HepG2 (cell line): Measurements from ENCODE around the gene KRTAP10-4. TPM values are rescaled to one million over a fixed set of nuclear protein-coding genes. Genes with fewer than 3 reads are reported as not detected.

ENCODE experiments used
- ATAC-seq: fragments of 200-7000 bp; cut with Tn5 transposase; 3 replicates; pipeline ENCODE4 v1.9.1; 2020; ENCODE audit warnings: mild to moderate bottlenecking, moderate library complexity
- BruUV-seq: library from RNA; stranded (reverse); fragments of 400-500 nt; replicated peaks from 2 replicates; lab custom pipeline; 2021; lab: Mats Ljungman, UMichigan
- CTCF ChIA-PET: fragments of 300-600 bp; formaldehyde crosslinking; extraction: SDS; loops from one replicate; lab custom pipeline; 2021; ENCODE audit warnings: low total read pairs, inconsistent platforms, low intra/inter-chr PET ratio; lab: Yijun Ruan, JAX
- POLR2A ChIA-PET: fragments of 350-600 bp; sonication (Branson Sonifier 250); formaldehyde crosslinking; loops from one replicate; lab custom pipeline; 2020; ENCODE audit warnings: antibody characterized with exemption, inconsistent platforms; lab: Yijun Ruan, JAX
- DNase-seq: peaks from one replicate; pipeline ENCODE4 v3.0.0-alpha.2; 2015; ENCODE audit warnings: low spot score
- FAIRE-seq: peaks from 3 replicates; lab custom pipeline; 2011; peaks lifted over from hg19 to GRCh38; lab: Jason Lieb, UNC
- H2AFZ ChIP-seq: one replicate; pipeline ENCODE4 v1.6.1; 2011; ENCODE audit warnings: low read length, inconsistent platforms
- H3K27ac ChIP-seq: fragments of 300-600 bp; 3 replicates; pipeline ENCODE4 v1.8.0; 2011; ENCODE audit warnings: mixed run types, mild to moderate bottlenecking, mixed read lengths, low read length, inconsistent platforms; ENCODE audit not compliant: insufficient read depth; ENCODE audit errors: extremely low read length
- H3K27me3 ChIP-seq, 2 experiments: fragments of 200-600 bp in 1 of 2; 2 replicates in 1 of 2; 3 replicates in 1 of 2; pipeline versions ENCODE4 v1.6.0 to v1.8.0; 2011; ENCODE audit warnings: low read length in 2 of 2, mild to moderate bottlenecking in 2 of 2, moderate library complexity in 2 of 2, inconsistent platforms in 1 of 2; ENCODE audit not compliant: insufficient read depth in 2 of 2, control insufficient read depth in 1 of 2
- H3K36me3 ChIP-seq, 2 experiments: fragments of 200-600 bp in 1 of 2; replicated peaks in 1 of 2; 2 replicates in 1 of 2; 3 replicates in 1 of 2; pipeline versions ENCODE4 v1.5.1 to v1.8.0; 2011; ENCODE audit warnings: low read length in 2 of 2, inconsistent platforms in 1 of 2; ENCODE audit not compliant: insufficient read depth in 2 of 2, control insufficient read depth in 1 of 2
- H3K4me1 ChIP-seq: 2 replicates; pipeline ENCODE4 v1.5.1; 2012; ENCODE audit warnings: low read length, inconsistent platforms; ENCODE audit not compliant: insufficient read depth
- H3K4me2 ChIP-seq: 2 replicates; pipeline ENCODE4 v1.6.0; 2011; ENCODE audit warnings: low read depth, low read length, inconsistent platforms
- H3K4me3 ChIP-seq, 3 experiments: fragments of 200-600 bp in 1 of 3; sonication (generic), shearing (Covaris generic) in 1 of 3; replicated peaks in 1 of 3; 2 replicates each; pipeline ENCODE4 v1.5.1; 2011 to 2016; ENCODE audit warnings: low read length in 3 of 3, inconsistent platforms in 2 of 3, low read depth in 2 of 3, mild to moderate bottlenecking in 2 of 3, control low read depth in 1 of 3, mixed read lengths in 1 of 3; ENCODE audit not compliant: insufficient read depth in 1 of 3
- H3K79me2 ChIP-seq: one replicate; pipeline ENCODE4 v1.6.1; 2011; ENCODE audit warnings: low read length, inconsistent platforms; ENCODE audit not compliant: insufficient read depth
- H3K9ac ChIP-seq: 2 replicates; pipeline ENCODE4 v1.6.0; 2011; ENCODE audit warnings: mild to moderate bottlenecking, low read depth, low read length, inconsistent platforms; ENCODE audit not compliant: insufficient read depth
- H3K9me3 ChIP-seq: 2 replicates; pipeline ENCODE4 v1.5.1; 2012; ENCODE audit warnings: mild to moderate bottlenecking, low read length
- H4K20me1 ChIP-seq: 2 replicates; pipeline ENCODE4 v1.6.0; 2011; ENCODE audit warnings: inconsistent platforms, mild to moderate bottlenecking, low read length, moderate library complexity; ENCODE audit not compliant: insufficient read depth
- FOSL2 ChIP-seq: sonication (generic); formaldehyde crosslinking; IDR thresholded peaks from 2 replicates; pipeline ENCODE4 v1.4.0; 2020; ENCODE audit warnings: missing genetic modification reagents
- KDM2A ChIP-seq: sonication (generic); formaldehyde crosslinking; IDR thresholded peaks from 2 replicates; pipeline ENCODE4 v1.4.0; 2020; ENCODE audit warnings: low read depth, missing genetic modification reagents, borderline replicate concordance
- MAX ChIP-seq: IDR thresholded peaks from 2 replicates; pipeline ENCODE4 v1.6.1; 2012; ENCODE audit warnings: inconsistent platforms
- MNT ChIP-seq: fragments of 450-650 bp; IDR thresholded peaks from 2 replicates; pipeline ENCODE4 v1.6.1; 2016
- NR3C1 ChIP-seq: sonication (generic); formaldehyde crosslinking; IDR thresholded peaks from 2 replicates; pipeline ENCODE4 v1.4.0; 2020; ENCODE audit warnings: missing genetic modification reagents
- SAP130 ChIP-seq: IDR thresholded peaks from 2 replicates; pipeline ENCODE4 v1.6.1; 2016; ENCODE audit warnings: low read depth
- THAP7 ChIP-seq: sonication (generic); formaldehyde crosslinking; IDR thresholded peaks from 2 replicates; pipeline ENCODE4 v1.8.1; 2023; ENCODE audit warnings: mild to moderate bottlenecking, missing genetic modification reagents
- ZNF646 ChIP-seq: sonication (generic); formaldehyde crosslinking; IDR thresholded peaks from 2 replicates; pipeline ENCODE4 v1.9.0; 2021; ENCODE audit warnings: mild to moderate bottlenecking, missing genetic modification reagents
- ZNF687 ChIP-seq: sonication (generic); formaldehyde crosslinking; IDR thresholded peaks from 2 replicates; pipeline ENCODE4 v1.5.1; 2020; ENCODE audit warnings: mild to moderate bottlenecking, missing genetic modification reagents, moderate library complexity
- WGBS: methylation state at CpG from one replicate; pipeline ENCODE4 v1.1.6; 2017; ENCODE audit warnings: low lambda C conversion rate; 5-methylcytosine and 5-hydroxymethylcytosine counted together
- in situ Hi-C: cut with HindIII; loops from 2 replicates; pipeline ENCODE4 v1.10.0; 2017; ENCODE audit warnings: low pct_unique_long_range_greater_than_20kb; ENCODE audit not compliant: extremely low pct_ligation_motif_present
- intact Hi-C: fragments of 100-400 bp; cut with micrococcal nuclease; formaldehyde crosslinking; loops from one replicate; pipeline ENCODE4 v1.10.0; 2022; ENCODE audit not compliant: unreplicated experiment
- polyA plus RNA-seq, 8 experiments: library from polyadenylated mRNA; depleted of rRNA in 3 of 8; stranded (reverse) in 7 of 8; unstranded in 1 of 8; fragments of >200 nt; fragmentation: Illumina TruSeq in 4 of 8; extraction: Trizol in 4 of 8; gene quantifications; 2 replicates each; pipeline versions ENCODE4 v1.2.1 to v1.2.3, GENCODE V29; 2011 to 2016; ENCODE audit warnings: low read depth in 4 of 8, missing spikeins in 1 of 8, mixed read lengths in 1 of 8; ENCODE audit not compliant: insufficient read depth in 1 of 8
- total RNA-seq, 5 experiments: library from RNA; depleted of rRNA; stranded (reverse); fragments of >200 nt; fragmentation: Illumina TruSeq; extraction: Trizol; gene quantifications; 2 replicates each; pipeline ENCODE4 v1.2.3, GENCODE V29; 2016; ENCODE audit warnings: low read depth in 1 of 5

Gene KRTAP10-4
- total and polyA plus RNA-seq, 2 of the 13 experiments (the other 11 are each of a cell fraction or from before 2014, with no cell fraction given): not detected

GRCh38 chr21:44572959-44573583 lies 458 bp upstream of the KRTAP10-4 start:
- WGBS: 52% methylated on average over 14 of the region's 15 CpGs
- H3K9ac ChIP-seq: peak overlapping the region; percentile 25; the same call in 1 of the 2 replicates
- ChIA-PET POLR2A (no interaction called here), CTCF (no interaction called here)
- H3K9me3 ChIP-seq: peaks cover 14% of the 10 kb centered on the region
- H3K36me3 ChIP-seq: no peaks in the 10 kb centered on the region
- ATAC-seq (peak; percentile 7; the same call in 1 of the 3 replicates), DNase-seq (peak; percentile 43), FAIRE-seq (no peak)
- no TSS peak for BruUV-seq
- H3K27ac ChIP-seq: no peak overlapping the region
- in situ Hi-C loops (no loop called here), intact Hi-C loops (no loop called here)
- peaks cover 32% of the 10 kb centered on the region for H3K4me1 ChIP-seq
- H2AFZ ChIP-seq: no peak overlapping the region
- H4K20me1 ChIP-seq: no peaks in the 10 kb centered on the region
- peak overlapping the region in 1 of 3 experiments; percentile 13; a peak in 1 of 6 replicates for H3K4me3 ChIP-seq
- H3K4me2 ChIP-seq: peak overlapping the region; percentile 42
- no peaks in the 10 kb centered on the region; a peak in 1 of 5 replicates for H3K27me3 ChIP-seq
- H3K79me2 ChIP-seq: no peaks in the 10 kb centered on the region
- TF ChIP-seq SAP130 (CRISPR knock-in tag): 0 out of 2 replicates have a peak, but pooled peaks have one; percentile 9
- peak; percentile 79; the same call in 1 of the 2 replicates for TF ChIP-seq ZNF646 (CRISPR knock-in tag)
- TF ChIP-seq THAP7 (CRISPR knock-in tag): no peak
- no peak for TF ChIP-seq NR3C1 (CRISPR knock-in tag)
- peak; percentile 29 for TF ChIP-seq MAX
- peak; percentile 99 for TF ChIP-seq MNT
- 0 out of 2 replicates have a peak, but pooled peaks have one; percentile 21 for TF ChIP-seq KDM2A (CRISPR knock-in tag)
- TF ChIP-seq ZNF687 (CRISPR knock-in tag): peak; percentile 43
- TF ChIP-seq FOSL2: peak; percentile 45; the same call in 1 of the 2 replicates
